NCI-H1436 treated with DMSO at 0.1 percent for 48 hours (cell line): ENCODE data around the gene SLC9A9.
"Not testable (repeated sequence)": the region's sequence is repeated elsewhere in the genome, so short reads cannot be mapped to it uniquely, and the experiment has no call there.

ENCODE experiments used
- DNase-seq: peaks from one replicate; lab custom pipeline; 2025; lab: John Stamatoyannopoulos, UW

Gene SLC9A9

GRCh38 chr3:143755978-143756377, 92.3 kb downstream of the SLC9A9 start:
- no peak for DNase-seq

GRCh38 chr3:143754090-143754489, 94.2 kb downstream of the SLC9A9 start:
- DNase-seq = no peak

GRCh38 chr3:143753456-143753855, 94.8 kb downstream of the SLC9A9 start:
- DNase-seq = no peak

- DNase-seq = no peak
Observed at GRCh38 chr3:143753006-143753405, 95.3 kb downstream of the SLC9A9 start.

- DNase-seq = no peak
Observed at GRCh38 chr3:143751643-143752178, 96.6 kb downstream of the SLC9A9 start.

- no peak for DNase-seq
Observed at GRCh38 chr3:143750841-143751240, 97.4 kb downstream of the SLC9A9 start.

- no peak for DNase-seq
Observed at GRCh38 chr3:143749926-143750325, 98.3 kb downstream of the SLC9A9 start.

GRCh38 chr3:143737065-143737464, 111.2 kb downstream of the SLC9A9 start:
- no peak for DNase-seq

- no peak for DNase-seq
Observed at GRCh38 chr3:143736205-143736997, 111.9 kb downstream of the SLC9A9 start.

- no peak for DNase-seq
Observed at GRCh38 chr3:143731776-143732175, 116.5 kb downstream of the SLC9A9 start.

GRCh38 chr3:143731320-143731719, 116.9 kb downstream of the SLC9A9 start:
- no peak for DNase-seq

- DNase-seq = no peak
Observed at GRCh38 chr3:143727391-143727790, 120.9 kb downstream of the SLC9A9 start.

- DNase-seq = no peak
Observed at GRCh38 chr3:143726727-143727126, 121.5 kb downstream of the SLC9A9 start.

- DNase-seq = no peak
Observed at GRCh38 chr3:143720381-143720780, 127.9 kb downstream of the SLC9A9 start.

- no peak for DNase-seq
Observed at GRCh38 chr3:143718463-143718862, 129.8 kb downstream of the SLC9A9 start.

GRCh38 chr3:143716731-143717130, 131.5 kb downstream of the SLC9A9 start:
- DNase-seq = no peak

GRCh38 chr3:143712522-143712921, 135.7 kb downstream of the SLC9A9 start:
- DNase-seq = no peak

- DNase-seq = no peak
Observed at GRCh38 chr3:143707848-143708247, 140.4 kb downstream of the SLC9A9 start.

- no peak for DNase-seq
Observed at GRCh38 chr3:143700431-143700975, 147.8 kb downstream of the SLC9A9 start.

GRCh38 chr3:143699424-143699823, 148.8 kb downstream of the SLC9A9 start:
- no peak for DNase-seq

GRCh38 chr3:143698682-143699303, 149.5 kb downstream of the SLC9A9 start:
- DNase-seq = no peak

- DNase-seq = no peak
Observed at GRCh38 chr3:143697975-143698374, 150.3 kb downstream of the SLC9A9 start.

GRCh38 chr3:143695333-143695732, 152.9 kb downstream of the SLC9A9 start:
- not testable (repeated sequence) for DNase-seq
